Pancreas (tissue), 10 donors: ENCODE data around the gene THBS3. TPM values are rescaled to one million over a fixed set of nuclear protein-coding genes. Genes with fewer than 3 reads are reported as not detected.
A peak's percentile ranks its signal among the peaks of the same experiment; 100 is the strongest.

Experiments used
- ATAC-seq, 4 donors: fragments of 200-7000 bp; cut with Tn5 transposase; one replicate each; pipeline versions ENCODE4 v1.8.0 to v1.9.1; 2020; ENCODE audit warnings: mild to moderate bottlenecking in 4 of 4, moderate library complexity in 4 of 4
- DNase-seq, 6 donors: peaks; one replicate each; pipeline ENCODE4 v3.0.0-alpha.2; 2020
- FAIRE-seq: peaks from 2 replicates; lab custom pipeline; 2012; peaks lifted over from hg19 to GRCh38; lab: Jason Lieb, UNC
- H3K27ac ChIP-seq, 4 donors: fragments of 200-600 bp; sonication (generic); 1 replicate in 3 of 4; 2 replicates in 1 of 4; pipeline versions ENCODE4 v1.5.0 to v1.8.0; 2020
- H3K27me3 ChIP-seq, 4 donors: fragments of 200-600 bp; one replicate each; pipeline ENCODE4 v1.8.0; 2021
- H3K36me3 ChIP-seq, 3 donors: fragments of 200-600 bp; sonication (generic) in 1 of 3; one replicate each; pipeline versions ENCODE4 v1.5.0 to v1.8.0; 2020 to 2021
- H3K4me1 ChIP-seq, 3 donors: fragments of 200-600 bp; one replicate each; pipeline ENCODE4 v1.8.0; 2021
- H3K4me3 ChIP-seq, 4 donors: fragments of 200-600 bp; sonication (generic) in 2 of 4; one replicate each; pipeline versions ENCODE4 v1.5.0 to v1.8.0; 2020 to 2021
- H3K9me3 ChIP-seq, 4 donors: fragments of 200-600 bp; one replicate each; pipeline ENCODE4 v1.8.0; 2021
- CTCF ChIP-seq, 4 donors: fragments of 200-600 bp; sonication (generic) in 3 of 4; IDR thresholded peaks; one replicate each; pipeline versions ENCODE4 v1.5.0 to v1.8.0; 2021; ENCODE audit warnings: antibody characterized with exemption in 4 of 4
- WGBS, 2 donors: extraction: QIAGEN DNeasy Blood & Tissue Kit; methylation state at CpG; one replicate each; pipeline ENCODE4 v1.1.7; 2013; 5-methylcytosine and 5-hydroxymethylcytosine counted together
- intact Hi-C, 3 donors: fragments of 100-400 bp; cut with DNase I; formaldehyde crosslinking; loops; one replicate each; pipeline versions ENCODE4 v1.11.1 to v1.14.2; 2022
- polyA plus RNA-seq, 2 donors: library from polyadenylated mRNA; stranded (reverse); fragments of 200-250 nt; gene quantifications; one replicate each; pipeline ENCODE4 v1.2.3, GENCODE V29; 2013
- total RNA-seq, 6 donors: library from RNA; stranded (reverse); fragmentation: NEBNext Ultra II Directional in 4 of 6; extraction: Animal tissue kit (Norgen Biotek cat#: 25700) in 4 of 6; gene quantifications; one replicate each; pipeline versions ENCODE4 v1.2.1 to v1.2.4, GENCODE V29; 2021 to 2023
- donor health status: healthy with polysubstance abuse.
- donor health status: DM: no; HTN: no; CAD: no; lungs with moderate emphysema.
- donor health status: DM: no; HTN: no; CAD: no.
- donor health status: control.
- donor health status: control.
- donor health status: Bipolar disorder and iron deficiency.
- donor health status: DM: yes; HTN: yes; CAD: no.
- donor health status: DM: no; HTN: no; CAD: no.
- donor health status: DM: no; HTN: no; CAD: no.
- donor health status: DM: yes; HTN: yes; CAD: no.

Gene THBS3
- total and polyA plus RNA-seq, 8 donors, result 9.9 to 78.6 (median 17.3) TPM

- no peak for ATAC-seq
- H3K9me3 ChIP-seq, result no peaks in the 10 kb centered on the region
- H3K4me1 ChIP-seq, result peaks cover 0 to 4% (median 0%) of the 10 kb centered on the region in 3 donors
- peak overlapping the region; percentile 69 to 93 (median 84) for H3K27ac ChIP-seq
- no peak for TF ChIP-seq CTCF (IDR thresholded peaks at IDR 0.05)
- WGBS, 2 donors, result 60 to 62% methylated on average over 8 of the region's 8 CpGs
- FAIRE-seq, result no peak
- H3K27me3 ChIP-seq, result no peaks in the 10 kb centered on the region
- H3K4me3 ChIP-seq, result peak overlapping the region; percentile 43 to 66 (median 54)
- DNase-seq, result peak in 1 of 6 donors; percentile 28
- H3K36me3 ChIP-seq, result no peaks in the 10 kb centered on the region
- intact Hi-C loops, result no loop called here
These were observed 37.4 kb upstream of the THBS3 start for GRCh38 chr1:155245163-155245524.

GRCh38 chr1:155244368-155245162 lies 36.9 kb upstream of the THBS3 start:
- intact Hi-C loops, result no loop called here

GRCh38 chr1:155242805-155243358 lies 35.2 kb upstream of the THBS3 start:
- no peaks in the 10 kb centered on the region for H3K27me3 ChIP-seq
- intact Hi-C loops, result no loop called here

More at GRCh38 chr1:155244368-155245162, 36.9 kb upstream of the THBS3 start:
- H3K4me3 ChIP-seq, result peak overlapping the region; percentile 43 to 66 (median 54)
- H3K9me3 ChIP-seq, result no peaks in the 10 kb centered on the region
- TF ChIP-seq CTCF (IDR thresholded peaks at IDR 0.05), result no peak
- H3K27me3 ChIP-seq, result no peaks in the 10 kb centered on the region
- DNase-seq, result peak; percentile 88 to 97 (median 96)
- ATAC-seq, result peak; percentile 91 to 94 (median 92)
- H3K4me1 ChIP-seq, result peaks cover 0 to 4% (median 0%) of the 10 kb centered on the region in 3 donors
- FAIRE-seq, result no peak
- H3K27ac ChIP-seq, result peak overlapping the region; percentile 69 to 93 (median 84)
- no peaks in the 10 kb centered on the region for H3K36me3 ChIP-seq
- WGBS, 2 donors, result 0 to 1% methylated on average over 53 of the region's 53 CpGs

GRCh38 chr1:155241841-155242264 lies 34.2 kb upstream of the THBS3 start:
- no peak for ATAC-seq
- DNase-seq, result peak in 1 of 6 donors; percentile 15

More at GRCh38 chr1:155242805-155243358, 35.2 kb upstream of the THBS3 start:
- H3K9me3 ChIP-seq, result no peaks in the 10 kb centered on the region
- peaks cover 0 to 4% (median 0%) of the 10 kb centered on the region in 3 donors for H3K4me1 ChIP-seq
- FAIRE-seq (no peak), ATAC-seq (no peak), DNase-seq (no peak)
- H3K36me3 ChIP-seq, result no peaks in the 10 kb centered on the region
- no peak overlapping the region for H3K27ac ChIP-seq
- 67 to 70% methylated on average over 3 of the region's 3 CpGs for WGBS, 2 donors
- no peak for TF ChIP-seq CTCF (IDR thresholded peaks at IDR 0.05)
- peak overlapping the region in 2 of 4 donors; percentile 59 to 66 for H3K4me3 ChIP-seq

More at GRCh38 chr1:155241841-155242264, 34.2 kb upstream of the THBS3 start:
- no peak overlapping the region for H3K4me3 ChIP-seq
- H3K27me3 ChIP-seq, result no peaks in the 10 kb centered on the region
- intact Hi-C loops, result no loop called here
- peaks cover 0 to 4% (median 0%) of the 10 kb centered on the region in 3 donors for H3K4me1 ChIP-seq
- no peak for FAIRE-seq
- H3K9me3 ChIP-seq, result no peaks in the 10 kb centered on the region
- no peaks in the 10 kb centered on the region for H3K36me3 ChIP-seq
- 70 to 76% methylated on average over 4 of the region's 4 CpGs for WGBS, 2 donors
- no peak overlapping the region for H3K27ac ChIP-seq
- TF ChIP-seq CTCF (IDR thresholded peaks at IDR 0.05), result no peak
